NCI-H2227 (cell line): ENCODE results near the gene HSBP1L1.

Experiments
- DNase-seq: peaks from one replicate; lab custom pipeline; 2025; ENCODE audit not compliant: unreplicated experiment; lab: John Stamatoyannopoulos, UW

HSBP1L1 gene

DNA sequence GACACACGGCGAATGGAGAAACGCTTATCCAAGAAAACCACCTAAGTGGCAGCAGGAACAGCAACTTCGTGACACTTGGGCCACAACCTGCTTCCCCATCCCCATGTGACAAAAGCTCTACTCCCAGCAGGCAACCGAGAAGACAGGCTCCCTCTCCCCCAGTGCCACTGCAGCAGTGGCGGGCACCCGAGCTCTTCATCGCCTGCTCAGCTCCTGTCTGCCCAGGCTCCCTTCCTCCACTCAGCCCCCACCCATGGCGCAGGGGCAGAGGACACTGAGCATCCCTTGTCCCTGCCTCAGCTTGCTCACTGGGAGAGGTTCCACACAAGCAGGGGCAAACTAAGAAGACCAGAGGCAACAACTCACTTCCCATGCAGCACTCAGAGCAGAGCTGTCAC lies 35.9 kb upstream of the HSBP1L1 start:
- DNase-seq: no peak

GRCh38 chr18:79930020-79930642 lies 34.3 kb upstream of the HSBP1L1 start:
- DNase-seq: no peak

DNA sequence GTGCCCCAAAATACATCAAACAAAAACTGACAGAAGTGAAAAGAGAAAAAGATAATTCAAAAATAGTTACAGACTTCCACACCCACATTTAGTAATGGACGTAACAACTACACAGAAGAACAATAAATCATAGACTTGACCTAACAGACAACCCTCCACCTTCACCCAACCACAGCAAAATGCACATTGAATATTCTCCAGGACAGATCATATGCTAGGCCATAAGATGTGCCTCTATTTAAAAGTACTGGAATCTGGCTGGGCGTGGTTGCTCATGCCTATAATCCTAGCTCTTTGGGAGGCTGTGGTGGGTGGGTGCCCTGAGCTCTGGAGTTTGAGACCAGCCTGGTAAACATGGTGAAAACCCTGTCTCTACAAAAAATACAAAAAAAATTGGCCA lies 33.0 kb upstream of the HSBP1L1 start:
- DNase-seq: no peak

GRCh38 chr18:79932907-79933306 lies 31.5 kb upstream of the HSBP1L1 start:
- peak; percentile 7 for DNase-seq

GRCh38 chr18:79933765-79934164 lies 30.7 kb upstream of the HSBP1L1 start:
- no peak for DNase-seq

DNA sequence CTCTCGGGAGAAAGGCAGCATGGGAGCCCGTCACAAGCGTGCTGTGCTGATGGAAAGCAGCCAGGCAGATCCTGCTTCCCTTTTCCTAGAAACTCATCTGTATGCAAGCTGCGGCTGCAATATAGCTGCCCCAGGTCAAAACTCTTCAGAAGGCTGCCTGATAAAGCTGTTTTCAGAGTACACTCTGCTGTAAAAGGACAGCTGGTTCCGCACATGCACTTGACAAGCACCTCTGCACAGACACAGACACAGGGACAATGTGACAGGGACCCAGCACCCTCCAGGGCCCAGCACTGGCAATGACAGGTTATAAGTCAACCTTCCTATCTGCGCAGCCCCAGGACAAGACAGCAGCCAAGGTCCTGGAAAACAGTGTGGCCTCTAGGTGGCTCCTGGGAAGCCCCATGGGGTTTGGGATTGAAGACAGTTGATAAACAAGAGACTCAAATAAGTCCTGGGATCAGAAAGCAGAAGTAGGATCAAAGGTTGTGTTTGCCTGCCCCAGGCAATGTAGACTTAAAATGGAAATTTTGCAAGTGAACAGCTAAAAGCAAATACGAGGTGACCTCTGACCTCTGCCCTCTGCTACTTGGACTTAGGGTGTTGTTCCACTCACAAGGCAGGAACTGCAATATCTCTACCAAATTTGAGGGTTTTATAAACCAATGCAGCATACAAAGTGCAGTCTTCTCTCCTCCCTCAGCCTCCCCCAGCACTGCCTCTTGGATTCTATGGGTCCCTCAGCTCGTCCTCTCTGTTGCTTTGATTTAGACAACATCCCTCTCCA lies 29.9 kb upstream of the HSBP1L1 start:
- DNase-seq: no peak

GRCh38 chr18:79935098-79935480 lies 29.4 kb upstream of the HSBP1L1 start:
- no peak for DNase-seq

DNA sequence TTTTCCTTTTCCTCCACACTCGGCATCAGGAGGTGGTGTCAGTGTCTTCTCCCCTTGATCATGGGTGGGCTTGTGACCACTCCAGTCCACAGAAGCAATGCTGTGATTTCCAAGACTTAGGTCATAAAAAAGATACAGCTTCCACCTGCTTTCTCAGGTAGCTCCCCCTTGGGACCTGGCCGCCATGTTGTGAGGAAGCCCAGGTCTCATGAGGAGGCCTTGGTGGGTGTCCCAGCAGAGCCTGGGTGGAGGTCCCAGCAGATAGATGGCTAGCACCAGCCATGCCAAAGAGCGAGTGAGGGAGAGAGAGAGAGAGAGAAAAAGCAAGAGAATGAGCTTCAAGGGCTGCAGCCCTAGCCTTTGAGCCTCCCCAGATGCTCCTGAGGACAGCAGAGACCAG lies 28.9 kb upstream of the HSBP1L1 start:
- DNase-seq: no peak

GRCh38 chr18:79935925-79936324 lies 28.5 kb upstream of the HSBP1L1 start:
- DNase-seq: no peak

DNA sequence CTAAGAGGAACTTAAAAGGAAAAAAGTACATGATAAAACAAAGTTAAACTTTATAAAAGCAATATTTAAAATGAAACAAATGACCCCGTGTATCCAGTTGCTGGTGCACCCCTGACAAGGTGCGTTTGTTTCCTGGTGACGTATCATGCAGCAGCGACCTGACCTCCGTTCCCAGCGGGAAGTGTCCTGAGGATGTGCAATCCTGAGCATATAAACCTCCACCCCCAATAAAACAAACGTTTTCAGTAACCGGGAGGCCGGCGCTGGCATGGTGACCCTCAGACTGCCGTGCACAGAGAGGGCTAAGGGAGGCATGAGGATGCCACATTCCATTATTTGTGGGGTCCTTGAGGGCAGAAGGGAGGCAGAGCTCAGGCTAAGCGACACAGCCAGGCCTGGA lies 27.8 kb upstream of the HSBP1L1 start:
- DNase-seq: no peak

- DNase-seq: no peak
These were observed 27.2 kb upstream of the HSBP1L1 start for GRCh38 chr18:79937103-79937860.

- DNase-seq: no peak
These were observed 26.2 kb upstream of the HSBP1L1 start for GRCh38 chr18:79938196-79938595.

DNA sequence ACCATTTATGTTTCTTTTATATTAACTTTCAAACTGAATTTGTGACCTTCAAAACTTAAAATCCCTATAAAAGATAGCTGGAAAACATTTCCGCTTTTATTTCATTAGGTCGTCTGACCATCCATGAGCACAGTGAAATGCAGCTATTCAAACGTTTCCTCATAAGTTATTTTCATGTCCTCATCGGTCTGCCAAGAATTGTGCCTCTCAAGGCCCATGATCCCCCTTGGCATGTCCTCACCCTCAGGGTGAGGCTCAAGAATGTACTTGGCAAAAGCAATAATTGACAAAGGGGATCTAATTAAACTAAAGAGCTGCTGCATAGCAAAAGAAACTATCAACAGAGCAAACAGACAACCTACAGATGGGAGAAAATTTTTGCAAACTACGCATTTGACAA lies 25.3 kb upstream of the HSBP1L1 start:
- DNase-seq: no peak

- no peak for DNase-seq
These were observed 24.2 kb upstream of the HSBP1L1 start for GRCh38 chr18:79940126-79940813.

DNA sequence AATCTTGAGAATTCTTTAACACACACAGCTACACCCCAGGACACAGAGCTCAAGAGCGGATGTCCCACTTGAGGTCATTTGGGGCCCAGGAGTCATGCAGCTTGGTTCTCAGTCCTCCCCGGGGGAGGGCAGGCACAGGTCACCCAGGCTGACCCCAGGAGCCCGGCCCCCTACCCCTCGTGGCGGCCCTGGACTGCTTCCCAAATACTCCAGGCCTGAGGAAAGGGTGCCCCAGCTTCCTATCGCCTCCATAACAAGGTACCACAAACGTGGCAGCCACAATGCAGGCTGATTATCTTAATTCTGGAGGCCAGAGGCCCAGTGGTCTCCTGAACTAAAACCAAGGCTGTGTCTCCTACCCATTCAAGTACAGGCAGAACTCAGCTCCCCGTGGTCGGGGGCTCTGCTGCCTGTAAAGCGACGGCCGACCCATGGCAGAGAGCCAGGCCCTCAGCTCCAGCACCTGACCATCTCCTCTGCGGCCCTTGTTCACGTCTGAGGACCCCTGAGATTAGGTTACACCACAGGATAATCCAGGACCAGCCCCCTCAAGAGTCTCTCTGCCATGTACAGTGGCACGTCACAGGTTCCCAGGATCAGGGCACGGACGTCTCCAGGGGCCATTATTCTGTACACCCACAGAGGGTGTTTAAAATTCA lies 23.5 kb upstream of the HSBP1L1 start:
- DNase-seq: no peak

DNA sequence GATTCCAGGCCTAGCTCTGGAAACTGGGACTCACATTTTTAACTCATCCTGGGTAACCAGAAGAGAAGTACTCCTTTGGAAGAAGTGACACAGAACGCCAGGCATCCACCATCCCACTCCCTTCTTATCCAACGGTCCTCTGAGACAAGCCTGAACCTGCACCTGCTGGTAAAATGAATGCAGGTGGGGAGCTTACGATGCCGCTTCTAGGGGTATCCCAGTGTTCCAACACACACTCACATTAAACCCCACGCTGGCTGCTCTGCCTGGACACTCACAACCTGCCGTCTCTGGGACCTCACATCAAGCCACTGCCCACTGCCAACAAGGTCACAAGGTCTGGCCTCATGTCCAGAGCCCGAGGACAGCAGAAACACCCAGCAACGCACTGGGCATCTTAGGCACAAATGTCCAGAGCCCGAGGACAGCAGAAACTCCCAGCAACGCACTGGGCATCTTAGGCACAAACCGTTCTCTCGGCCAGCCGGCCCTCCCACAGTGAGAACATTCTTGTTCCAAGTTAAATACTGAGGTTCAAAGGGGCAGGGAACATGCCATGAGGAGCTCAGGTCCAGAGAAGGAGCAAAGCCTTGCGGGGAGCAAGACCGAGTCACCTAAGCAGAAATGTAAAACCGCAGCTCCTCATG lies 22.8 kb upstream of the HSBP1L1 start:
- no peak for DNase-seq

- no peak for DNase-seq
These were observed 22.2 kb upstream of the HSBP1L1 start for GRCh38 chr18:79942211-79942610.

DNA sequence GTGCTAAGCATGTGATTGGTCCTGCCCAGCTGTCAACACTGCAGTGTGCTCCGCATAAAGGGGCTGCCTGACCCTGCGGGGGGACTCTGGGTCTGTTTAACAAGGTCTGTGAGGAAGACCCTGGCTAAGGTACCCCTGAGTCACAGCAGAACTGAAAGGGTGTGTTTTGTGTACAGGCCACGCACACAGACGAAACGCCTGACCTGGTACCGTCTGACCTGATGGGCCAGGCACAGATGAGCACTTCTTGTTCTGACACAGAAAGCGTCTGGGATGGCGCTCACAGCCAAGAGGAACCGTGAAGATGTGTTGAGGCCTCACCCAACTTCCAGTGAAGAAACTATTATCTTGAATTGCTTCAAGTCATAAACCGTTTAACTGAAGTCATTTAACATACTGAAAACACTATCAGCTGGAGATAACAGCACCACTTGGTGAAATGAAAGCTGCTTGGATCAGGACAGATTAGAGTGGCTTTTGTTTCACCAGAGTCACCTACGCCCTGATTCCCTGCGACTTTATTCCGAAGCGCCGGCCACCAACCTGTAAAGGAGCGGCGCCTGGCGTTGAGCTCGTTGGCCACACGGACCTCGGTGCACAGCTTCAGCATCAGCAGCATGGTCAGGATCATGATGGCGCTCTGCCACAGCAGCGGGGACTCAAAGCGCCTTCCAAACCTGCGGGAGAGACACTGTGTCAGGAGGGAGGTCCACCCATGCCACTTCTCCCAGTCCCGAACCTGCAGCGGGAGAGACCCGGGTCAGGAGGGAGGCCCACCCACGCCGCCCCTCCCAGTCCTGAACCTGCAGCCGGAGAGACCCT lies 21.4 kb upstream of the HSBP1L1 start:
- no peak for DNase-seq

- no peak for DNase-seq
These were observed 20.8 kb upstream of the HSBP1L1 start for GRCh38 chr18:79943608-79944125.
